DND-41 (cell line): ENCODE measurements around the gene KIF4A.
"Not testable (repeated sequence)": the region's sequence is repeated elsewhere in the genome, so short reads cannot be mapped to it uniquely, and the experiment has no call there.

Source experiments
- EZH2 ChIP-seq: IDR thresholded peaks from 3 replicates; pipeline ENCODE4 v1.6.1; 2012; ENCODE audit warnings: borderline replicate concordance, low read depth, mild to moderate bottlenecking, moderate library complexity, low read length, inconsistent platforms; ENCODE audit not compliant: severe bottlenecking
- TF ChIP-seq, protein P1 (sequence below): IDR thresholded peaks from 2 replicates; pipeline ENCODE4 v1.5.1; 2012; ENCODE audit warnings: borderline replicate concordance, low read length, moderate library complexity, mild to moderate bottlenecking; ENCODE audit not compliant: poor library complexity, severe bottlenecking; ENCODE audit errors: extremely low read depth

DNA sequence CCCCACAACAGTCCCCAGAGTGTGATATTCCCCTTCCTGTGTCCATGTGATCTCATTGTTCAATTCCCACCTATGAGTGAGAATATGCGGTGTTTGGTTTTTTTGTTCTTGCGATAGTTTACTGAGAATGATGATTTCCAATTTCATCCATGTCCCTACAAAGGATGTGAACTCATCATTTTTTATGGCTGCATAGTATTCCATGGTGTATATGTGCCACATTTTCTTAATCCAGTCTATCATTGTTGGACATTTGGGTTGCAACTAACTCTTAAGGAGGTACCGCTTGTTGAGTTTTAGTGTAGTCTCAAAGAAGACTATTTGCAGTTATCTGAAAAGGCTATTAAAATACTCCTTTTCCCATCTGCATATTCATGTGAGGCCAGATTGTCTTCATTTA, 110.3 kb downstream of the KIF4A start:
- TF ChIP-seq EZH2, result not testable (repeated sequence)
- TF ChIP-seq, protein P1, sequence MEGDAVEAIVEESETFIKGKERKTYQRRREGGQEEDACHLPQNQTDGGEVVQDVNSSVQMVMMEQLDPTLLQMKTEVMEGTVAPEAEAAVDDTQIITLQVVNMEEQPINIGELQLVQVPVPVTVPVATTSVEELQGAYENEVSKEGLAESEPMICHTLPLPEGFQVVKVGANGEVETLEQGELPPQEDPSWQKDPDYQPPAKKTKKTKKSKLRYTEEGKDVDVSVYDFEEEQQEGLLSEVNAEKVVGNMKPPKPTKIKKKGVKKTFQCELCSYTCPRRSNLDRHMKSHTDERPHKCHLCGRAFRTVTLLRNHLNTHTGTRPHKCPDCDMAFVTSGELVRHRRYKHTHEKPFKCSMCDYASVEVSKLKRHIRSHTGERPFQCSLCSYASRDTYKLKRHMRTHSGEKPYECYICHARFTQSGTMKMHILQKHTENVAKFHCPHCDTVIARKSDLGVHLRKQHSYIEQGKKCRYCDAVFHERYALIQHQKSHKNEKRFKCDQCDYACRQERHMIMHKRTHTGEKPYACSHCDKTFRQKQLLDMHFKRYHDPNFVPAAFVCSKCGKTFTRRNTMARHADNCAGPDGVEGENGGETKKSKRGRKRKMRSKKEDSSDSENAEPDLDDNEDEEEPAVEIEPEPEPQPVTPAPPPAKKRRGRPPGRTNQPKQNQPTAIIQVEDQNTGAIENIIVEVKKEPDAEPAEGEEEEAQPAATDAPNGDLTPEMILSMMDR, result not testable (repeated sequence)
